Measurements from ENCODE around the gene TWIST1.

Gene TWIST1

GRCh38 chr7:19139706-19140327 is 22.4 kb upstream of the TWIST1 start:
- no peaks in the 10 kb centered on the region for H3F3A ChIP-seq (ENCODE audit: insufficient read depth)
- no peaks in the 10 kb centered on the region for H3K9me2 ChIP-seq (replicated peaks; ENCODE audit: insufficient read depth, low read length)
- no peaks in the 10 kb centered on the region for H3K9me3 ChIP-seq (ENCODE audit: insufficient read depth, low read length)
- no peaks in the 10 kb centered on the region for H3K36me3 ChIP-seq (ENCODE audit: low read length)
- no peaks in the 10 kb centered on the region for H3K27me3 ChIP-seq (ENCODE audit: low read length)
- H3K27ac ChIP-seq (ENCODE audit: low read depth, low read length), result no peak overlapping the region
- no peaks in the 10 kb centered on the region for H4K20me1 ChIP-seq (ENCODE audit: low read depth, low read length)
- no peak for TF ChIP-seq EZH2phosphoT487 (conservative IDR thresholded peaks at IDR 0.05; ENCODE audit: low read length)
- TF ChIP-seq CTCF (IDR thresholded peaks at IDR 0.05; ENCODE audit: insufficient read depth, low read length, poor library complexity, severe bottlenecking), result no peak
- no peak overlapping the region for H3K4me2 ChIP-seq (ENCODE audit: low read depth, low read length, poor library complexity, severe bottlenecking)
- H2AFZ ChIP-seq (ENCODE audit: low read depth, low read length, severe bottlenecking), result no peak overlapping the region
- no peak overlapping the region for H3K9ac ChIP-seq (ENCODE audit: low read length)
- H3K79me2 ChIP-seq (ENCODE audit: insufficient read depth, low read length), result no peaks in the 10 kb centered on the region
- H3K4me3 ChIP-seq (ENCODE audit: insufficient read depth, low read length, poor library complexity, severe bottlenecking), result no peak overlapping the region

GRCh38 chr7:19133886-19134285 is 16.4 kb upstream of the TWIST1 start:
- Histone ChIP-seq H3K27me3 (ENCODE audit: low read length) (no peaks in the 10 kb centered on the region; the same call in 1 of the 2 replicates), H3K4me3 (ENCODE audit: insufficient read depth, low read length, poor library complexity, severe bottlenecking) (no peak overlapping the region), H4K20me1 (ENCODE audit: low read depth, low read length) (no peaks in the 10 kb centered on the region), H3K9me3 (ENCODE audit: insufficient read depth, low read length) (no peaks in the 10 kb centered on the region), H3K9me2 (replicated peaks; ENCODE audit: insufficient read depth, low read length) (no peaks in the 10 kb centered on the region), H3K27ac (ENCODE audit: low read depth, low read length) (no peak overlapping the region), H3K9ac (ENCODE audit: low read length) (no peak overlapping the region), H3F3A (ENCODE audit: insufficient read depth) (no peaks in the 10 kb centered on the region), H2AFZ (ENCODE audit: low read depth, low read length, severe bottlenecking) (no peak overlapping the region), H3K36me3 (ENCODE audit: low read length) (no peaks in the 10 kb centered on the region), H3K4me2 (ENCODE audit: low read depth, low read length, poor library complexity, severe bottlenecking) (no peak overlapping the region), H3K79me2 (ENCODE audit: insufficient read depth, low read length) (no peaks in the 10 kb centered on the region)
- no peak for TF ChIP-seq EZH2phosphoT487 (conservative IDR thresholded peaks at IDR 0.05; ENCODE audit: low read length)
- no peak for TF ChIP-seq CTCF (IDR thresholded peaks at IDR 0.05; ENCODE audit: insufficient read depth, low read length, poor library complexity, severe bottlenecking)

GRCh38 chr7:19133390-19133789 is 16.0 kb upstream of the TWIST1 start:
- Histone ChIP-seq H4K20me1 (ENCODE audit: low read depth, low read length) (no peaks in the 10 kb centered on the region), H3F3A (ENCODE audit: insufficient read depth) (no peaks in the 10 kb centered on the region), H3K9ac (ENCODE audit: low read length) (no peak overlapping the region), H3K9me2 (replicated peaks; ENCODE audit: insufficient read depth, low read length) (no peaks in the 10 kb centered on the region), H3K4me3 (ENCODE audit: insufficient read depth, low read length, poor library complexity, severe bottlenecking) (no peak overlapping the region), H3K27ac (ENCODE audit: low read depth, low read length) (no peak overlapping the region), H3K4me2 (ENCODE audit: low read depth, low read length, poor library complexity, severe bottlenecking) (no peak overlapping the region), H3K36me3 (ENCODE audit: low read length) (no peaks in the 10 kb centered on the region), H2AFZ (ENCODE audit: low read depth, low read length, severe bottlenecking) (no peak overlapping the region), H3K27me3 (ENCODE audit: low read length) (no peaks in the 10 kb centered on the region; the same call in 1 of the 2 replicates), H3K79me2 (ENCODE audit: insufficient read depth, low read length) (no peaks in the 10 kb centered on the region), H3K9me3 (ENCODE audit: insufficient read depth, low read length) (no peaks in the 10 kb centered on the region)
- no peak for TF ChIP-seq CTCF (IDR thresholded peaks at IDR 0.05; ENCODE audit: insufficient read depth, low read length, poor library complexity, severe bottlenecking)
- no peak for TF ChIP-seq EZH2phosphoT487 (conservative IDR thresholded peaks at IDR 0.05; ENCODE audit: low read length)
